SJSA1 (cell line): ENCODE measurements around the gene ZNF317. TPM values are rescaled to one million over a fixed set of nuclear protein-coding genes. Genes with fewer than 3 reads are reported as not detected.

ENCODE experiments used
- DNase-seq, 2 experiments: peaks; one replicate each; pipeline ENCODE4 v3.0.0-alpha.2; 2015 to 2020; ENCODE audit warnings: low spot score in 2 of 2, low read depth in 1 of 2
- H3K27ac ChIP-seq: fragments of 250-450 bp; sonication (Bioruptor Pico); 2 replicates; pipeline ENCODE4 v1.5.1; 2020; ENCODE audit warnings: mild to moderate bottlenecking, moderate library complexity
- H3K27me3 ChIP-seq: fragments of 250-450 bp; sonication (Bioruptor Pico); replicated peaks from 2 replicates; pipeline ENCODE4 v1.5.1; 2020; ENCODE audit warnings: mild to moderate bottlenecking, moderate library complexity
- H3K36me3 ChIP-seq: fragments of 250-450 bp; sonication (Bioruptor Pico); 2 replicates; pipeline ENCODE4 v1.5.1; 2020; ENCODE audit warnings: mild to moderate bottlenecking
- H3K4me1 ChIP-seq: fragments of 250-450 bp; sonication (Bioruptor Pico); replicated peaks from 2 replicates; pipeline ENCODE4 v1.6.1; 2021; ENCODE audit warnings: mild to moderate bottlenecking
- H3K4me3 ChIP-seq: fragments of 250-450 bp; sonication (Bioruptor Pico); 2 replicates; pipeline ENCODE4 v1.5.1; 2020; ENCODE audit warnings: mild to moderate bottlenecking
- H3K9me3 ChIP-seq: fragments of 250-450 bp; sonication (Bioruptor Pico); replicated peaks from 2 replicates; pipeline ENCODE4 v1.5.1; 2020; ENCODE audit warnings: mild to moderate bottlenecking
- total RNA-seq: library from RNA; depleted of rRNA; stranded (reverse); fragments of >200 nt; shearing (Covaris generic); gene quantifications from 2 replicates; pipeline ENCODE4 v1.2.3, GENCODE V29; 2014; rRNA removed

The ZNF317 gene
- total RNA-seq, 1 experiment from 2014 or later = 17.7 TPM

DNA sequence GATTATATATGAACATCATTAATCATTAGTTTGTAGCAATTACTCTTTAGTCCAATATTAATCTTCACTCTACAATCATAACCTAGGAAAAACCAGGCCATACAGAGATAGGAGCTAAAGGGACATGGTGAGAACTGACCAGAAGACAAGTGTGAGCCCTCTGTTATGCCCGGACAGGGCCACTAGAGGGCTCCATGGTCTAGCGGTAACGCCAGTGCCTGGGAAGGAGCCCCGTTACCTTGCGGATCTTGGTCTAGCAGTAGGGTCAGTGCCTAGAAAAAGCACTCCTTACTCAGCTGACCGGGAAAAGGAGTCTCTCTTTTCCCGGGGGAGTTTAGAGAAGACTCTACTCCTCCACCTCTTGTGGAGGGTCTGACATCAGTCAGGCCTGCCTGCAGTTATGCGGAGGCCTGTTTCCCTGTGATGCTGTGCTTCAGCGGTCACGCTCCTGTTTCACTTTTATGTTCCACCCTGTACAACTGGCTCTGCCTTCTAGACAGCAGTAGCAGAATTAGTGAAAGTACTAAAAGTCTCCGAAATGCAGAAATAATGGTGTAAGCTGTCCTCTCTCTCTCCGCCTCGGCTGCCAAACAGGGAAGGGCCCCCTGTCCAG lies 65.4 kb downstream of the ZNF317 start:
- no peak overlapping the region for H3K27ac ChIP-seq
- no peak overlapping the region for H3K4me3 ChIP-seq
- peak; percentile 42 to 59 for DNase-seq

More for the DNA sequence above, 65.4 kb downstream of the ZNF317 start:
- Histone ChIP-seq H3K36me3 (no peaks in the 10 kb centered on the region), H3K9me3 (no peaks in the 10 kb centered on the region), H3K4me1 (no peaks in the 10 kb centered on the region), H3K27me3 (no peaks in the 10 kb centered on the region)

Other genes starting within 250 kb of the ZNF317 start
- gene MUC16, start 130.0 kb upstream of the ZNF317 start, total RNA-seq = not detected in 2 replicates
- not detected in 2 replicates for gene OR1M1, start 53.3 kb upstream of the ZNF317 start, total RNA-seq
- gene OR7G2, start 32.9 kb upstream of the ZNF317 start, total RNA-seq = not detected in 2 replicates
- not detected in 2 replicates for gene OR7G1, start 24.6 kb upstream of the ZNF317 start, total RNA-seq
- not detected in 2 replicates for gene OR7G3, start 13.4 kb upstream of the ZNF317 start, total RNA-seq
- gene OR7D2, start 38.6 kb downstream of the ZNF317 start, total RNA-seq = 0.03 TPM in 1 of 2 replicates, not detected in the other
- not detected in 2 replicates for gene OR7D4, start 79.2 kb downstream of the ZNF317 start, total RNA-seq
- not detected in 2 replicates for gene OR7E24, start 110.5 kb downstream of the ZNF317 start, total RNA-seq
- 8.0 and 13.6 TPM in 2 replicates for gene ZNF699, start 169.4 kb downstream of the ZNF317 start, total RNA-seq
- gene ZNF559, start 183.8 kb downstream of the ZNF317 start, total RNA-seq = 15.8 and 18.4 TPM in 2 replicates
- gene ZNF177, start 222.6 kb downstream of the ZNF317 start, total RNA-seq = 1.8 TPM in 1 of 2 replicates, not detected in the other